ENCODE results near the gene PTPN4.

Gene PTPN4

DNA sequence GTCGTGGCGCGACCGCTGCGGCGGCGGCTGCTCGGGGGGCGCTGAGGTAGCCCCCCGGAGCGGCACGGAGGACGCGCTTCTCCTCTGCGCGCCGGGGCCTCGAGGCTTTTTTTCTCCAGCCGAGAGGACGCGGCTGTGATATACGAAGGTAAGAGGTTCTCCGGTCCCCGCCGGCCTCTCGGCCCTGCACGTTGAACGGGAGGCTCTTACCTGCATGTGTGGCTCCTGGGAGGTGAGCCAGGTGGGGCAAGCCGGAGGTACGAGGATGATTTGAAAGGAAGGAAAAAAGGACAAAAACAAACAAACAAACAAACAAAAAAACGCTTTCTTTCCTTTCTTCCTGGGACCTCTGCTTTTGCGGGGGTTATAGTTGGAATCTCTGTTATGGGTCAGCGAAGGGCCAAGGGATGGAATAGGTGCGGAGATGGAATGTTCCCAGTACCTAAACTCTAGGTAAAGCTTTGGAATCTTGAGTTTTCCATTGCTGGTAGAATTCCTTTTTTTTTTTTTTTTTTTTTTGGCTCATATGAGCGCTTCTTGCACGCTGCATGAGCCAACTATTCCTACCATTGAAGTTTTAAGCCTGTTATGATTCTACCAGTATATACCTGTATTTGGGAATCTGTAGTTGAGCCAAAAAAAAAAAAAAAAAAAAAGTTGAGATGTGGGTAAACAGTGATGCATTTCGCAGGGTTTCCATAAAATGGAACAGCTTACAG is 674 bp downstream of the PTPN4 start:
- no peaks in the 10 kb centered on the region for H3K9me3 ChIP-seq (ENCODE audit: control insufficient read depth in 2 of 2, low read length in 2 of 2)
- peak overlapping the region; percentile 89 to 91 for H3K9ac ChIP-seq (ENCODE audit: low read depth in 1 of 2, low read length in 2 of 2)
- no peaks in the 10 kb centered on the region for H3K27me3 ChIP-seq (ENCODE audit: control insufficient read depth in 2 of 2, insufficient read depth in 2 of 2, low read length in 2 of 2)
- H3K4me1 ChIP-seq (ENCODE audit: control insufficient read depth in 2 of 2, insufficient read depth in 2 of 2, low read length in 2 of 2): peaks cover 13% of the 10 kb centered on the region in 2 donors
- H3K4me3 ChIP-seq (ENCODE audit: low read length in 2 of 2): peak overlapping the region; percentile 92 to 97
- peak overlapping the region; percentile 95 for H3K27ac ChIP-seq (ENCODE audit: low read depth in 2 of 2, low read length in 2 of 2)
- no peaks in the 10 kb centered on the region for H3K36me3 ChIP-seq (ENCODE audit: control insufficient read depth in 2 of 2, insufficient read depth in 2 of 2, low read length in 2 of 2)

DNA sequence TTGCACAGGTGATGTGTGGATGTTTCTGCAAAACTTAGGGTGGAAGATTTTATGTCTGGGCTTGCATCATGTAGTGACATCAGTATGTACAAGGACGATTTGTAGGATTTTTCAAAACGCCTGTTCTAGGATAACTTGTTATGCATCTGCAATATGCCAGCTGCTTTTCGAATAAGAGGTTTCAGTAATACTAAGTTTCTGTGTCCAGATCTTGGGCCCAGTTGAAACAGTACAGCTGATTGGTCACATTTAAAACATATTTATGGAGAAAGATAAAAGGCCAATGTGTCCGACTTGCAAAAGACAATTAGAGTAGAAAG is 1.2 kb downstream of the PTPN4 start:
- Histone ChIP-seq H3K4me1 (ENCODE audit: control insufficient read depth in 2 of 2, insufficient read depth in 2 of 2, low read length in 2 of 2) (peaks cover 13% of the 10 kb centered on the region in 2 donors), H3K27ac (ENCODE audit: low read depth in 2 of 2, low read length in 2 of 2) (peak overlapping the region in 1 of 2 donors; percentile 26), H3K9ac (ENCODE audit: low read depth in 1 of 2, low read length in 2 of 2) (peak overlapping the region; percentile 89 to 91)

DNA sequence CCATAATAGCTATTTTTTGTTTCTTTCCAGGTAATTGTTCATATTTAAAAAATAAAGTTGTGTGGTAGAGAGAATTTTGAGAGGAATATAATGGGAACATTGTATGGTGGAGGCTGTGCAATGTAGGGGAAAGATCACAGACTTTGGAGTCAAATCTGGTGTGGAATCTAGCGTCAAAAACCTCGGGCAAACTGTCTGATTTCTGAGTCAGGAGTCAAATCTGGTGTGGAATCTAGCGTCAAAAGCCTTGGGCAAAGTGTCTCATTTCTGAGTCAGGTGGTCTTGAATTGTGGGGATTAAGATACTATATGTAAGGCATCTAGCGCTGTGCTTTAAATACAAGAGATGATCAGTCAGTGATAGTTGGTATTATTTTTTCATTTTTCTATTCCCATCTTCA is 5.1 kb downstream of the PTPN4 start:
- no peaks in the 10 kb centered on the region for H3K36me3 ChIP-seq (ENCODE audit: control insufficient read depth in 2 of 2, insufficient read depth in 2 of 2, low read length in 2 of 2)
- H3K27me3 ChIP-seq (ENCODE audit: control insufficient read depth in 2 of 2, insufficient read depth in 2 of 2, low read length in 2 of 2): no peaks in the 10 kb centered on the region
- H3K4me3 ChIP-seq (ENCODE audit: low read length in 2 of 2): no peak overlapping the region
- H3K9ac ChIP-seq (ENCODE audit: low read depth in 1 of 2, low read length in 2 of 2): no peak overlapping the region
- no peak overlapping the region for H3K27ac ChIP-seq (ENCODE audit: low read depth in 2 of 2, low read length in 2 of 2)
- no peaks in the 10 kb centered on the region for H3K9me3 ChIP-seq (ENCODE audit: control insufficient read depth in 2 of 2, low read length in 2 of 2)
- peaks cover 13% of the 10 kb centered on the region in 2 donors for H3K4me1 ChIP-seq (ENCODE audit: control insufficient read depth in 2 of 2, insufficient read depth in 2 of 2, low read length in 2 of 2)

More for the DNA sequence above, 1.2 kb downstream of the PTPN4 start:
- Histone ChIP-seq H3K36me3 (ENCODE audit: control insufficient read depth in 2 of 2, insufficient read depth in 2 of 2, low read length in 2 of 2) (no peaks in the 10 kb centered on the region), H3K4me3 (ENCODE audit: low read length in 2 of 2) (peak overlapping the region; percentile 92 to 97), H3K9me3 (ENCODE audit: control insufficient read depth in 2 of 2, low read length in 2 of 2) (no peaks in the 10 kb centered on the region), H3K27me3 (ENCODE audit: control insufficient read depth in 2 of 2, insufficient read depth in 2 of 2, low read length in 2 of 2) (no peaks in the 10 kb centered on the region)

DNA sequence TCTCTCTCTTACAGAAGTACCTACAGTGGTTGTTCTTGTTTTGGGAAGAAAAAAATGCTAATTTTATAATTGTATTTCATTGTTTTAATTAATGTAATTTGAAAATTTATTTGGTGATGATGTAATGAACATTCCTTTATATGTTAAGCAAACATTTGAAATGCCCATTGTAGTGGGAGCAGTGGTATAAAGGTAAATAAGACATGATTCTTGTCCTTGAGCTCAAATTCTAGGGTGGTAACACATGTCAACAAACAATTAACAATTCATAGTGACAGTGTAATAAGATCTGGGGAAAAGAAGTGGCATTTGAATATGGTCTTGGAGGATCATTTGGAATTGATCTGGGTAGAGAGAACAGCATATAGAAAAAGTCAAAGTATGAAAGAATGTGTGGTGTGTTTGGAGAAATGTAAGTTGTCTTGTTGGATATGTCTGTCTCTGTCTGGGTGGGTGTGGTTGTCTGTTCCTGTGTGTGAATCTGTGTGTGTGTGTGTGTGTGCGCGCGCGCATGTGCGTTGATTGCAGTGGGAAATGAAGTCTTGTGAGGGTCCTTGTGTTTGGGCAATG is 5.8 kb downstream of the PTPN4 start:
- no peak overlapping the region for H3K27ac ChIP-seq (ENCODE audit: low read depth in 2 of 2, low read length in 2 of 2)
- H3K27me3 ChIP-seq (ENCODE audit: control insufficient read depth in 2 of 2, insufficient read depth in 2 of 2, low read length in 2 of 2): no peaks in the 10 kb centered on the region
- H3K9me3 ChIP-seq (ENCODE audit: control insufficient read depth in 2 of 2, low read length in 2 of 2): no peaks in the 10 kb centered on the region
- H3K4me1 ChIP-seq (ENCODE audit: control insufficient read depth in 2 of 2, insufficient read depth in 2 of 2, low read length in 2 of 2): peaks cover 13% of the 10 kb centered on the region in 2 donors
- no peak overlapping the region for H3K4me3 ChIP-seq (ENCODE audit: low read length in 2 of 2)
- no peaks in the 10 kb centered on the region for H3K36me3 ChIP-seq (ENCODE audit: control insufficient read depth in 2 of 2, insufficient read depth in 2 of 2, low read length in 2 of 2)
- no peak overlapping the region for H3K9ac ChIP-seq (ENCODE audit: low read depth in 1 of 2, low read length in 2 of 2)

DNA sequence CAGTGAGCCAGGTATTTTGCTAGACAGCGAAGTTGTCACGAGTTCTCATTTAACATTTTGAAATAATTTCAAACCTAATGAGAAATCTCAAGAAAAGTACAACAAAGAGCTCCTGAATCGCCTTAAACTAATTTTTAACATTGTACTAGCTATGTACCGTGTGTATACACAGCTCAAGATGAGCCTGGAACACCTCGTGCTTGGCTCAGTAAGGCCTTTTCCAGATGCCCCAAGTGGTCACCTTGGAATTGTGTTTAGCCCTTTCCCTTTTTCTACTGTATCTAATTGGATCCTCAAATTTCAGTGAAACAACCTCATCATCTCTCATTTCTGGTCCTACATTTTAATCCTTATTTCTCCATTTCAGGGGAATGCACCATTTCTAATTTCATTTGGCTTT is 7.2 kb downstream of the PTPN4 start:
- no peaks in the 10 kb centered on the region for H3K36me3 ChIP-seq (ENCODE audit: control insufficient read depth in 2 of 2, insufficient read depth in 2 of 2, low read length in 2 of 2)
- H3K27ac ChIP-seq (ENCODE audit: low read depth in 2 of 2, low read length in 2 of 2): no peak overlapping the region
- H3K9me3 ChIP-seq (ENCODE audit: control insufficient read depth in 2 of 2, low read length in 2 of 2): no peaks in the 10 kb centered on the region
- H3K4me3 ChIP-seq (ENCODE audit: low read length in 2 of 2): no peak overlapping the region
- no peaks in the 10 kb centered on the region for H3K27me3 ChIP-seq (ENCODE audit: control insufficient read depth in 2 of 2, insufficient read depth in 2 of 2, low read length in 2 of 2)
- no peak overlapping the region for H3K9ac ChIP-seq (ENCODE audit: low read depth in 1 of 2, low read length in 2 of 2)
- peaks cover 5 to 9% of the 10 kb centered on the region in 2 donors for H3K4me1 ChIP-seq (ENCODE audit: control insufficient read depth in 2 of 2, insufficient read depth in 2 of 2, low read length in 2 of 2)

DNA sequence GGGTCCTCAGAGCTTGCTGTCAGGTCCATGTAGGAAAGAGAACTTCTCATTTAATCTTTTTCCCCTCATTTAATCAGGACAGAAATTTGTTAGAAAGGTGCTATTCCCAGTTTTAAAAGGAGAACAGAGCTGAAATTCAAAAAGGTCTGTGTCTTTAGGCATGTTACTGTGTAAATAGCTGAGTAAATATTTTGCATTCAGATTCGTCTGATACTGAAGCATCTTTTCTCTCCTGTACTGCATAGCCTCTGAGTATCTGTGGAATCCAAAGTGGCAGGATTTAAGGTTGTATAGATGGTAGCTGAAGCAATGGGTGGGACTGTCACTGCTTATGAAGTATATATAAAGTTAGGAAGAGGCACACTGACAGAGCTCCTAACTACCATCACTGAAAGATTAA is 9.0 kb downstream of the PTPN4 start:
- no peaks in the 10 kb centered on the region for H3K9me3 ChIP-seq (ENCODE audit: control insufficient read depth in 2 of 2, low read length in 2 of 2)
- no peak overlapping the region for H3K27ac ChIP-seq (ENCODE audit: low read depth in 2 of 2, low read length in 2 of 2)
- H3K9ac ChIP-seq (ENCODE audit: low read depth in 1 of 2, low read length in 2 of 2): no peak overlapping the region
- no peaks in the 10 kb centered on the region for H3K36me3 ChIP-seq (ENCODE audit: control insufficient read depth in 2 of 2, insufficient read depth in 2 of 2, low read length in 2 of 2)
- H3K27me3 ChIP-seq (ENCODE audit: control insufficient read depth in 2 of 2, insufficient read depth in 2 of 2, low read length in 2 of 2): no peaks in the 10 kb centered on the region
- no peak overlapping the region for H3K4me3 ChIP-seq (ENCODE audit: low read length in 2 of 2)
- peaks cover 0 to 5% of the 10 kb centered on the region in 2 donors for H3K4me1 ChIP-seq (ENCODE audit: control insufficient read depth in 2 of 2, insufficient read depth in 2 of 2, low read length in 2 of 2)

DNA sequence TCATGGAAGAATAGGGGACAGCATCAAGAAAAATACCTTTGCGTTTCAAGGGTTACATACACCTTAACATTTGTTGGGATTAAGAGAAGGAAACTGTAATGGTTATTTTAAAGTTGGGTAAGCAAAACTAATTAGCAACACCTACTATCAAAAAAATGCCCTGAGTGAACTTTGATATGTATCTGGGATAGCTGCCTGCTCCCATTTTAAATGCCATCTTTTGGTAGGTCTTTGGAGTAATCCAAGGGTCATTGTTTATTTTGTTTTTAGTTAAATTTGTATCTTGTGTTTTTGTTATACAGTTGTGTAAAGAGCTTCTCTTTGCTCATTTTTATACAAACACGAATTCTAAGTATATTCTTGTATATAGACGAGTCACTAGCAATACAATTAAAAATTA is 9.9 kb downstream of the PTPN4 start:
- no peak overlapping the region for H3K9ac ChIP-seq (ENCODE audit: low read depth in 1 of 2, low read length in 2 of 2)
- no peak overlapping the region for H3K27ac ChIP-seq (ENCODE audit: low read depth in 2 of 2, low read length in 2 of 2)
- H3K36me3 ChIP-seq (ENCODE audit: control insufficient read depth in 2 of 2, insufficient read depth in 2 of 2, low read length in 2 of 2): no peaks in the 10 kb centered on the region
- no peaks in the 10 kb centered on the region for H3K27me3 ChIP-seq (ENCODE audit: control insufficient read depth in 2 of 2, insufficient read depth in 2 of 2, low read length in 2 of 2)
- H3K4me1 ChIP-seq (ENCODE audit: control insufficient read depth in 2 of 2, insufficient read depth in 2 of 2, low read length in 2 of 2): no peaks in the 10 kb centered on the region
- no peak overlapping the region for H3K4me3 ChIP-seq (ENCODE audit: low read length in 2 of 2)
- no peaks in the 10 kb centered on the region for H3K9me3 ChIP-seq (ENCODE audit: control insufficient read depth in 2 of 2, low read length in 2 of 2)

DNA sequence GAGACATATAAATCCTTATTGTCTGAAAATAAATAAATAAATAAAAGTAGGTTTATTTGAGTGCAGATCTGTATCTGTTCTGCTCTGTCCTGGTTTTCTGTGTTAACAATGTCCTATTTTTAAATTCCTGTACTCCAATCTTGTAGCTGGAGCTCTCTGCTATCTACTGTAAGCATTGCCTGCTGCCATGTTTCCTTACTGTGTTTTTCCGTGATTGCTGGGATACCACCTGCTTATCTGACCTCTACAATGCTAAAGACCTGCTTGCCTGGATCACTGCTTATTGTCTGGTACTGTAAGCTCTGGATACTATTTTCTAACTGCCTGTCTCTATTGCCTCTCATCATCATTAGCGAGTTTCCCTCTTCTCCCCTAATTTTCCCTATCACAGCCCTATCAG is 11.6 kb downstream of the PTPN4 start:
- Histone ChIP-seq H3K4me1 (ENCODE audit: control insufficient read depth in 2 of 2, insufficient read depth in 2 of 2, low read length in 2 of 2) (no peaks in the 10 kb centered on the region), H3K27ac (ENCODE audit: low read depth in 2 of 2, low read length in 2 of 2) (no peak overlapping the region), H3K36me3 (ENCODE audit: control insufficient read depth in 2 of 2, insufficient read depth in 2 of 2, low read length in 2 of 2) (no peaks in the 10 kb centered on the region), H3K4me3 (ENCODE audit: low read length in 2 of 2) (no peak overlapping the region), H3K27me3 (ENCODE audit: control insufficient read depth in 2 of 2, insufficient read depth in 2 of 2, low read length in 2 of 2) (no peaks in the 10 kb centered on the region), H3K9me3 (ENCODE audit: control insufficient read depth in 2 of 2, low read length in 2 of 2) (no peaks in the 10 kb centered on the region), H3K9ac (ENCODE audit: low read depth in 1 of 2, low read length in 2 of 2) (no peak overlapping the region)

DNA sequence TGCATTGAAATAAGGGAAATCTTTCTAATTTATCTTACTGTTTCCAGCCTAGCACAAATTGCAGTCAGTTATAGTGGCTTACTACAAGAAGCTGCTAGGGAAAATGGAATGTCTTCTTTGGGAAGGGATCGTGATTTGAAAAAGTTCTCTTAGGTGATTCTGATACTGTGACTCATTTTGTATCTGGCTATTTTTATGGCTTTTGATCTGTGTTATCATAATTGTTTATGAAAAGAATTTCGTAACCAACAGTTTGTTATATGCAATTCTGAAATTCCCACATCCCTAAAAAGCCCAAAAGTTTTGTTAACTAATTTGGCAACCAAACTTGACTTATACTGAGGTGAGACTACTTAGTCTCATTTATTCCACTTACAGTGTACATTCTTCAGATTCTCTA is 12.4 kb downstream of the PTPN4 start:
- H3K36me3 ChIP-seq (ENCODE audit: control insufficient read depth in 2 of 2, insufficient read depth in 2 of 2, low read length in 2 of 2): no peaks in the 10 kb centered on the region
- H3K27ac ChIP-seq (ENCODE audit: low read depth in 2 of 2, low read length in 2 of 2): no peak overlapping the region
- H3K4me3 ChIP-seq (ENCODE audit: low read length in 2 of 2): no peak overlapping the region
- H3K27me3 ChIP-seq (ENCODE audit: control insufficient read depth in 2 of 2, insufficient read depth in 2 of 2, low read length in 2 of 2): no peaks in the 10 kb centered on the region
- no peaks in the 10 kb centered on the region for H3K4me1 ChIP-seq (ENCODE audit: control insufficient read depth in 2 of 2, insufficient read depth in 2 of 2, low read length in 2 of 2)
- no peaks in the 10 kb centered on the region for H3K9me3 ChIP-seq (ENCODE audit: control insufficient read depth in 2 of 2, low read length in 2 of 2)
- no peak overlapping the region for H3K9ac ChIP-seq (ENCODE audit: low read depth in 1 of 2, low read length in 2 of 2)

DNA sequence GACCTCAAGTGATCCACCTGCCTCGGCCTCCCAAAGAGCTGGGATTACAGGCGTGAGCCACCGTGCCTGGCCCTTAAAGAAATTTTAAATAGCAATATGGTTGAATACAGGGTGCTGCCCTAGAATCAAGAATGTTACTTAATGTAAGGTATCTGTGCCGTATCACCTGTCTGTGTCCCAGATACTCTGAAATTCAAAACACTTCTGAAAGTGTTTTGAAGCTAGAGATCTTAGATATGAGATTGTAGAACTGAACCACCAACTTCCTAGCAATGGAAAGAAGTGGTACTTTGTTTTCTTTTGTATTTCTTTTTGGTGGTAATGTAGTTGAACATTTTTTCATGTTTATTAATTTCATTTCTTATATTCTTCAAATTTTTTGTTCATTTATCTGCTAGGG is 13.0 kb downstream of the PTPN4 start:
- Histone ChIP-seq H3K4me1 (ENCODE audit: control insufficient read depth in 2 of 2, insufficient read depth in 2 of 2, low read length in 2 of 2) (no peaks in the 10 kb centered on the region), H3K27ac (ENCODE audit: low read depth in 2 of 2, low read length in 2 of 2) (no peak overlapping the region), H3K9ac (ENCODE audit: low read depth in 1 of 2, low read length in 2 of 2) (no peak overlapping the region), H3K36me3 (ENCODE audit: control insufficient read depth in 2 of 2, insufficient read depth in 2 of 2, low read length in 2 of 2) (no peaks in the 10 kb centered on the region), H3K27me3 (ENCODE audit: control insufficient read depth in 2 of 2, insufficient read depth in 2 of 2, low read length in 2 of 2) (no peaks in the 10 kb centered on the region), H3K4me3 (ENCODE audit: low read length in 2 of 2) (no peak overlapping the region), H3K9me3 (ENCODE audit: control insufficient read depth in 2 of 2, low read length in 2 of 2) (no peaks in the 10 kb centered on the region)

Measured in mucosa of rectum (tissue), 2 donors.